Epidermal melanocyte (primary cell): Measurements from ENCODE around the gene AIRE.

Experiments used
- DNase-seq: peaks from one replicate; pipeline ENCODE4 v3.0.0; 2011; ENCODE audit warnings: low spot score; ENCODE audit not compliant: insufficient read length

The AIRE gene

DNA sequence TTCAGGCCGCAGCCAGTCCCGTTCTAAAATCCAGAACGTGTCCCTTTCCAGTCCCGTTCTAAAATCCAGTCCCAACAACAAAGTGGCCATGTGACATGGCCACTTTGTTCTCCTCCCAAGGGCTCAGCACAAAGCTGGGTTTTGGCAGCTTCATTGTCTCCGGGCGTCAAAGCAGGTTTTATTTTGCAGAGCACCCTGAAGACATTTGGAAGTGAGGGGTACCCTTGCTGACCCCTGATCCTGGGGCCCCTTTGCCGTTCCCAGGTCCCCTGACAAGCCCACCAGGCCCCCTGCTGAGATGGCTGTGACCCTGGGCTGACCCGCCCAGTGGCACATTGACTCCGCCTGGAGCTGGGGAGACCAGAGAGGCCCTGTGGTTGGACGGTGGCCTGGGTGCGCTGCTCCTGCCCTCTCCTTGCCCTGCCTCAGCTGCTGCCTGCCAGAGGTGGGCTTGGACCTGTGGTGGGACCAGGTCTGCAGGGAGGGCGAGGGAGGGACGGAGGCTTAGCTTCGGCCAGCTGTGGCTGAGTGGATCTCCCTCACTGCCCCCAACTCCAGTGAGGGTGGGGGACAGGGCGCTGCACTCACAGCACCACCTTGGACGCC lies 18.4 kb downstream of the AIRE start:
- DNase-seq, result no peak

DNA sequence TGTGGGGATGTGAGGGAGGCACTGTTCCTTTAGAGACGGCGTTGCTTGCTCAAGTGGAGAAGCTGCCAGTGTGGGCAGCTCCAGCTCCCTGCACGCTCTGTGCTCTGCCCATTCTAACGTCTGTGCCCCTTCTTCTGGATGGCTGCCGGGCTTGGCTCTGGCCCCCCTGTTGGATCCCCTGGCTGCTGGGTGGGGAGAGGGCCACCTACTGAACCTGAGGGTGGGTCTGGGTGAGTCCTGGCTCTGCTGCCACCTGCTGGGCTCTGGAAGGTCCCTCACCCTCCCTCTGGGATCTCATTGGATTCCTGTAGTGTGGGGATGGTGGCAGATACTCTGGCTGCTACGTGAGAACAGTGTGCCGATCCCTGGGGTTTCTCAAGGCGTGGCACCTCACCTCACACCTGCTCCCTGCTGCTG lies 19.2 kb downstream of the AIRE start:
- peak; percentile 75 for DNase-seq

DNA sequence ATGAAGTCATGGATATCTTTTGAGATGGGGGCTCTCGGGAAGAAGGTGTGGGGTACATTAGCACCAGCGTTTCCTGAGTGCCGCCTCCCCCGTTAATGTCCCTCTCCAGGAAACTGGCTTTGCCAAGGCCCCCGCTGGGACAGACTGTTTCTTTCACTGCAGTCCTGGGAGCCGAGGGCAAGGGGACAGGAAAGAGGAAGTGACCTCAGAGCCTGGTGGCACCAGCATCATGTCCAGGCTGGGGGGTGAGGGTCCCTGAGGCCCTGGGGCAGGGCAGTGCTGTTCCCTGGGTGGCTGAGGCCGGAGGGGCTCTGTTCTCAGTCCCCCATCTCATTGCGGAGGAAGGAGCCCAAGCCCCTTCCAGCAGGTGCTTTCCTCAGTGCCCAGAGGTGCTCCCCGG lies 20.0 kb downstream of the AIRE start:
- DNase-seq, result no peak

DNA sequence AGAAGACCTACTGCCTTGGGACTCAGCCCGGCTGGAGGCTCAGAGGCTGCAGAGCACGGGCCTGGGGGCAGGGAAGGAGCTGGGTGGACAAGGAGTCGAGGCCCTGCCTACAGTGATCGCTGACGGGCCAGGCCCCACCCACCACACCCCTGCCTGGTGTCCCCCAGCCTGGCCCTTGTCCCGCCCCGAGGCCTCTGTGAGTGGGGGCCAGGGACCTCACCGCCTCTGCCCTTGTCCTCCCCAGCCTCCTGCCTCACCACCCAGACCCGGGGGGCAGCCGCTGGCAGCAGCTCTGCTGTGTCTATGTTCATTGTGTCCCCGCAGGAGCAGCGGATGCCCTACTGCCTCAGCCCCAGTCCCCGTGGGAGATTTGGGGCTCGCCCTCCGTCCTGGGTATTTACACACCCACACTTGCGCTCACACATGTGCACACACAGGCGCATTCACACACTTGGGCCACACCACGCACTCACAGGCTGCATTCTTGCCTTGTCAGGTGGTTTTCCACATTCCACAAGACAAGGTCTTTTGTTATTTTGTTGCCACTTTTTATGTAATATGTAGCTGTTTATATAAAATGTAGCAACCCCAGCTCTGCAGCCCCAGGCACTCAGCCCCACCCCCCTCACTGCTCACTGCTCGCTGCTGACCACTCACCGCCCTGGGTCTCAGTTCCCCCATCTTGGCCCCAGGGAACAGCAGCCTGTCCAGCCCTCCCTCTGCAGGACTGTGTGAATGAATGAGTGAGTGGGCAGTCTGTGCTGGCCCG lies 21.4 kb downstream of the AIRE start:
- DNase-seq, result no peak

DNA sequence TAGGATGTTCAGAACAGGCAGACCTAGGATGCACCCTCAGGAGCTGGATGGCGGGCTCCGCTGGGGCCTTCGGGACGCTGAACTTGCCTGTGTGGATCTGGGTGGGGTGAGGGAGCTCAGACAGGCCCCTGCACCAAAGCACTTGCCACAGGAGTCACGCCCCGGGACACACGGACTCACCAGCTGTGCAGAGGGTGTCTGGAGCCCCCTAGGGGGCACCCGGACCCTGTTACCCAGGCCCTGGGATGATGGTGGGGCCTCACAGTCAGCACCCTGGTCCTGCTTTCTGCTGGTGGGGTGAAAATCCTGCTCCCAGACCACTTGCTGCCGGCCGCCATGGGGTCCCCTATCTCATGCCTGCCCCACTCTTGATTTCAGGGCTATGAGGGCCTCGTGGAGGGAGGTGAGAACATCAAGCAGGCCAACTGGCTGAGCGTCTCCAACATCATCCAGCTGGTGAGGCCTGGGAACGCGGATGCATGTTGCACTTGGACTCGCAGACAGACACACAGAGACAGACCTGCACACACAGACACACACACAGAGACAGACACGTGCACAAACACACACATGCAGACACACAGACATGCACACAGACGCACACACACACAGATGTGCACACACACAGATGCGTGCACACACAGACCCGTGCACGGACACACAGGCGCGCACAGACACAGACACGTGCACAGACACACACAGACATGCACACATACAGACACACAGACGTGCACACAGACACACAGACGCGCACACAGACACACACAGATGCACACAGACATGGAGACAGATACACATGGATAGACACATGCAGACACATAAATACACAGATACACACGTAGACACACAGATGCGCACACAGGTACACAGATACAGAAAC lies 25.2 kb downstream of the AIRE start:
- DNase-seq, result no peak

DNA sequence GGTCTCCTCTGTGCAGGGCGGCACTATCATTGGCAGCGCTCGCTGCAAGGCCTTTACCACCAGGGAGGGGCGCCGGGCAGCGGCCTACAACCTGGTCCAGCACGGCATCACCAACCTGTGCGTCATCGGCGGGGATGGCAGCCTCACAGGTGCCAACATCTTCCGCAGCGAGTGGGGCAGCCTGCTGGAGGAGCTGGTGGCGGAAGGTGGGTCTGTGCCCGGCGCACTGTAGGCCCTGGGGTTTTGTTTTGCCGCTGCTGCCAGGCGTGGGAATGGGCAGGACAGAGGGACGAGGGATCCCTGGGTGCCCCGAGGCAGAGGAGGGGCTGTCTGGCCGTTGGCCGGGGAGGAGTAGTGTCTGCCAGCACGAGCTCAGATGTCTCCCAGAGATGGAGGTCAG lies 26.4 kb downstream of the AIRE start:
- no peak for DNase-seq

DNA sequence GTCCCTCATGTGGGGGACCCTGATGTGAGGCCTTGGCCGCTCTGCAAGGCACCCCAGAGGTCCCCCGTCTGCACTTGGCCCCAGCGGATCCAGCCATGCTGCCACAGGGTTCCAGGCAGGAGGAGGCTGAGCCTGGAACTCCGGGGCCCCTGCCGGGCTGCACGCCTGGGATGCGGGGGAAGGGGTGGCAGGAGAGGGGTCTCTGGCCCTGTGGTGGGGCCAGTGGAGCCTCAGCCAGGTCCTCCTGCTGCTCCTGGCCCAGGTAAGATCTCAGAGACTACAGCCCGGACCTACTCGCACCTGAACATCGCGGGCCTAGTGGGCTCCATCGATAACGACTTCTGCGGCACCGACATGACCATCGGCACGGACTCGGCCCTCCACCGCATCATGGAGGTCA lies 27.0 kb downstream of the AIRE start:
- DNase-seq, result no peak

DNA sequence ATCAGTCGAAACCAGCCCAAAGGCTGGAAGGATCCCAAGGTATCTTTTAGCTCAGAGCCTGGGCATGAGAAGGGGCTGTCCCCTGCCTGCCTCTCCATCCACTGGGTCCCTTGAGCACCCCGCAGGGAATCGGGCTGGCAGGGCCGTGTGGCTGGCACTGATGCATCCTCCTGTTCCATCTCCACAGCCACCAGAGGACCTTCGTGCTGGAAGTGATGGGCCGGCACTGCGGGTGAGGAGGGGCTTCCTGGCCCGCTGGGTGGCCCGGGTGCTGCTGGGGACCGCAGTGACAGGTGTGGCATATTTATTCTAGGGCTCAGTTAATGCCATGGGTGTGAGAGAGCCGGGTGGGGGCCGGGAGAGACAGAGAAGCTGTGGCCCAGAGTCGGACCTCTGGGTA lies 27.8 kb downstream of the AIRE start:
- DNase-seq, result no peak

DNA sequence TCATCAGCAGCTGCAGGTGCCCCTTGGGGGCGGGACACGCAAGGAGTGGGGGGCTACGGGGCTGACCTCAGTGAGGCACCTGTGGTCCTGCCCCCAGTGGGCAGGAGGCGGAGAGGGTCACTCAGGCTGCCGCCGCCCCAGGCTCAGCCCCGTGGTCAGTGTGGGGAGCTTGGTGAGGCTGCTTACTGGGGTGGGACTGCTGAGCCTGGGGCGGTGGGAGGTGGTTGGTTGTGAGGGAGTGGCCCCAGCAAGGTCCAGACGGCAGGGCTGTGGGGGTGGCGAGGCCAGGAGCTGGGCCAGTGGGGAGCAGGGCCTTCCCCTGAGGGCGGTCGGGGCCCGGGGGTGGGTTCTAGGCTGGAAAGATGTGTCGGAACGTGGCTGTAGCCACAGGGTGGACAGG lies 28.5 kb downstream of the AIRE start:
- DNase-seq, result no peak

DNA sequence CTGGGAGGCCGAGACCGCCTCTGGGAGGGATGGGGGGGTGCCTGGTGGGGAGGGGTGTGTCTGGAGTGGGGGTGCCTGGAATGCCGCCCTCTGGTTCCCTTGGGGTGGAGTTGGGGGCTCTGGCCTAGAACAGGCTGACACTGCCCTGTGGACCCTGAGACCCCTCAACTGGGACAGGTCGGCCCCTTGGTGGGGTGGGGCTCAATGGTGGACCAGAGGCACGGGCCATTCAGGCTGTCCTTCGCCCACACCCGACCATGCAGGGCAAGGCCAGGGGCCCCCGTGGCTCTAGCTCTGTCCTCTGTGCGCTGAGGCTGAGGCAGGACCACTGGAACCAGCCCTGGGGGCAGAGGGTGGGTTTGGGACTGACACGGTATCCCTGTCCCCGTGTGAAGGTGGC lies 28.9 kb downstream of the AIRE start:
- DNase-seq, result no peak

DNA sequence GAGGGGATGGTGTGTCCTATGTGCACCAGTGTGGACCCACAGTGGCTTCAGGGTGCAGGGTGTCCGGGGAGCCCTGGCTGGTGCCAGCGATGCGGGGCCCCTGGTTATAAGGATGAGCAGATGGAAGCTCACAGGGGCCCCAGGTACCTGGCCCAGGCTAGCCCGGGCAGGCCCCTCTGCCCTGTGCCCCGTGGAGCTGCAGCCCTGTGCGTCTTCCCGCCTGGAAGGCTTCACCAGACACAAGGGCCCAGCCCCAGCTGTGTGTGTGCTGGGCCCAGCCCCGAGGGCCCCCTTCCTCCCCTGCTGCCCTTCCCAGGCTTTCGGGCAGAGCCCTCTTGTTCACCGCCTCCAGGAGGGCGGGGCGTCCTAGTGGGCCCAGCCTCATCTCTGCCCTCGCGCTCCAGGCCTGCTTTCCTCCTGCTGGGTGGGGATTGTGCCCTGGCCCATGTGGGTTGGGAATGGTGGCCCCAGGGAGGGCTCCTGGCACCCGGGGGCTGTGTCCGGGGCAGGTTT lies 30.1 kb downstream of the AIRE start:
- DNase-seq, result no peak

DNA sequence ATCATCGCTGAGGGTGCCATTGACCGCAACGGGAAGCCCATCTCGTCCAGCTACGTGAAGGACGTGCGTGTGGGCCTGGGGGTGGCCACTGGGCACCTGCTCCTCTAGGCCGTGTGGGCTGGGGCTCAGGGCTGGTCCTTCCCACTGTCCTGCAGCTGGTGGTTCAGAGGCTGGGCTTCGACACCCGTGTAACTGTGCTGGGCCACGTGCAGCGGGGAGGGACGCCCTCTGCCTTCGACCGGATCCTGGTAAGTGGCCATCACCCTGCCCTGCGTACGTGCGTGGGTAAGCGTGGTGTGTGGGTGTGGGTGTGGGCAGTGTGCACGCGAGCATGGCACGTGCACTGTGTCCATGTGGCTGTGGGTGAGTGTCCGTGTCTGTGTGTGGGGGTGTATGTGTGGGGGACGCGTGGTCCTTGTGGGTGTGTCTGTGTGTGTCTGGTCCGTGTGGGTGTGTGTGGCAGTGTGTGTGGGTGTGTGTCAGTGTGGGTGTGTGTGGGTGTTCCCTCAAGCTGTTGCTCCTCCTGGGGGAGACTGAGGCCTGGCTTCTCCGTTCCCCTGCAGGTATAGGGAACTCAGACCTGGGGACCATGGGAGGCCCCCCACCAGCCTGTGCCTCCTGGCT lies 30.7 kb downstream of the AIRE start:
- no peak for DNase-seq

DNA sequence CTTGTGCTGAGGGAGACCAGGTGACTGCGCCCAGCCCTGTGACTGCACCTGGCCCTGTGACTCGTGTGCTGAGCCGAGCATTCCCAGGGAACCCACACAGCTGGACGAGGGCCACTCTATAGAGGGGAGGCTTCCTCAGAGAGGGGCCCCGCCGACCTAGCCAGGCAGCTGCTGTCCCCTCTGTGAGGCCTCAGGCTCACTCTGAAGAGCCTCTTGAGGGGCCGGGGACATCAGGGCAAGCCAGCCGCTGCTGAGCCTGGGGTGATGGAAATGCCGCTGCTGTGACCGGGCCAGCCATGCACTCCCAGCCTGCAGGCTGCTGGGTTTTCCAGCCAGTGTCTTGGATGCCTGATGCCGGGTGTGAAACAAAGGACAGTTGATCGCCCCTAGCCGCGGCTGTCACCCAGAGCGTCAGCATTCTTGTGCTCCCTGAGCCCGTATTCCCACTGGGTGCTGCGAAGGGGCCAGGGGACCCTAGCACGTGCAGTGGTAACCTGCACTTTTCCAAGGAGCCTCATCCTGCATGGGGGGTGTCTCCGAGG lies 31.6 kb downstream of the AIRE start:
- DNase-seq, result no peak

DNA sequence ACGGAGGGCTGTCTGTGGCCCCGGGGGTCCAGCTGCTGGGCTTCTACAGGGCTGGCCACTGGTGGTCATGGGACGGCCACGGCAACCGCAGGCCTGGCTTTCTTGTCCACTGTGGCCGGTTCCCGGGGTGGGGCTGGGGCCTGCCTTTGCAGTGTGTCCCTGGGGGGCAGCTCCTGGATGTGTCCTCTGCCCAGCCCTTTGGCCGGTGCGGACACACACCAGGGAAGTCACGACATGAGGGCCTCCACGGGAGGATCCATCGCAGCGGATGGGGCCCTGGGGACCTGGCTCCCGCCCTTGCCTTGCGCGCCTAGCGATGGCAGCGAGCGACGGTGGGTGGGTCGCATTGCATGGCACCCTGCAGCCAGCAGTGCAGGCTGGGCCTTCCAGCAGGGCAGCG lies 32.2 kb downstream of the AIRE start:
- DNase-seq, result no peak

DNA sequence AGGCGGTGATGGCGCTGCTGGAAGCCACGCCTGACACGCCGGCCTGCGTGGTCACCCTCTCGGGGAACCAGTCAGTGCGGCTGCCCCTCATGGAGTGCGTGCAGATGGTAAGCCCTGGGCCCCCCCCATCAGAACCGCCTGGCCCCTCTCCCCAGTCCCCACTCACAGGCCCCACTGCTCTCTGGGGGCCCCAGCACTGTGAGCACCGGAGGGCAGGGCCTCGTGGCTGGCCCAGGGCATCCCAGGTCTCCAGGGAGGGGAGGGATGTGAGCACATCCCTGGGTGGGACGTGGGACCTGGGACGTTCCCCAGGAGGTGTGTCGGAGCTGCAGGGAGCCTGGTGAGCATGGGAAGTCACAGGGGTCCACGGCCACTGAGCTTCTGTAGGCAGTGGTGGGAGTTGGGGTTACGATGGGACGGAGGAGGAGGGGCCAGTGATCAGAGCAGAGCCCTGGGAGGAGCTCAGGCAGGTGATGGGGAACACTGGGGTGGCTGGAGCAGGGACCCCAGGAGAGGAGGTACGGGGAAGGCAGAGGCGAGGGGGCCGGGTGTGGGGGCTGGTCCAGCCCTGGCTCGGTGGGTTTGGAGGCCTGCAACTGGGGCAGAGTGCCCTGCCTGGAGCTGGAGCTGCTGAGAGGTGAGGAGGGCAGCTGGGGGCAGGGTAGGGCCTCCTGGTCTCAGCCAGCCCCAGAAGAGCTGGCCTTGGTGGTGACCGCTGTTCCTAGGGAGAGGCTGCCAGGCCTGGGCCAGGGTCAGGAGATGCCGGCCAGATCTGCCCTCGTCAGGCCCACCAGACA lies 33.0 kb downstream of the AIRE start:
- no peak for DNase-seq

DNA sequence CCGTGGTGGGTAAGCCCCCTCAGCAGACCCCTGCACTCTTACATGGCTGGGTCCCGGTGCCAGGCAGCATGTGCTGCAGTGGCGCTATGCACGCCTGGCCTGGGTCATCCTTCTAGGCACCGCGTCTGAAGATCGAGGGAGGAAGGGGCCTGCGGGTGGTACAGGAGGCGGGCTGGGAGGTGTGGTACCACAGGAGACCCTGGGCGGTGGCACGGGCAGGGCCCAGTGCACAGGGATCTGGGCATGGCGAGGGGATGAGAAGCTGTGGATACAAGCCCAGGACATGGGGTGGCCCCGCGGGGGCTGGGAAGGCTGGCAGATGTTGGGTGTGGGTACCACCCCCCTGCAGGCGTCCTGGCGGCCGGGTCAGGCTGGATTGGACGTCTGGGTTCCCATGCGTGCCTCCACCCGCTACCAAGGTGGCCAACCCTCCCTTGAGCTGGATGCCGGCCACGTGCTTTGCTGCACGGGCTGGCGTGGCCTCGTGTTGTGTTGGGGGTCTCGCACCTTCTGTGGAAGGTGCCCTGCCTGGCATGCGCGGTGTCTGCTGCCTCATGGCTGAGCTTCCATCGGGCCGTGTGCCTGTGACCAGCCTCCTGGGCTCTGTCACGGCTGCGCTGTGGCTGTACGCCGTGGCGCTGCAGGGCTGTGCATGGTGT lies 33.9 kb downstream of the AIRE start:
- DNase-seq, result no peak

DNA sequence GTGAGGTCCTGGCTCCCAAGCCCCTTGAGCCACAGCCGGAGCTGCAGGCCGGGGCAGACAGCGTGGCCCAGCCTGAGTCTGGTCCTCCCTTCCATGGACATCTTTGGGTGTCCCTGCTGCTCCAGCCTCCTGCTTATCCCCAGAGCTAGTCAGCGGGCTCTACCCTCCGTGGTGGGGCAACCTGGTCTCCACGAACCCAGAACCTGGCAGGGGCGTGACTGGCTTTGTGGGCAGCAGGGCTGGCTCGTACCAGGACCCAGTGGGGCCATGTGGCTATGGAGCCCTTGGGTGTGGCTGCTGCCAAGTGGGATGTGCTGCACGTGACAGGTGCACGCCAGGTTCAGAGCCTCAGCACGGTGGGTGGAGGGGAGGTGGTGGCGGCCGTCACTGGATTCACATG lies 35.2 kb downstream of the AIRE start:
- DNase-seq, result no peak

DNA sequence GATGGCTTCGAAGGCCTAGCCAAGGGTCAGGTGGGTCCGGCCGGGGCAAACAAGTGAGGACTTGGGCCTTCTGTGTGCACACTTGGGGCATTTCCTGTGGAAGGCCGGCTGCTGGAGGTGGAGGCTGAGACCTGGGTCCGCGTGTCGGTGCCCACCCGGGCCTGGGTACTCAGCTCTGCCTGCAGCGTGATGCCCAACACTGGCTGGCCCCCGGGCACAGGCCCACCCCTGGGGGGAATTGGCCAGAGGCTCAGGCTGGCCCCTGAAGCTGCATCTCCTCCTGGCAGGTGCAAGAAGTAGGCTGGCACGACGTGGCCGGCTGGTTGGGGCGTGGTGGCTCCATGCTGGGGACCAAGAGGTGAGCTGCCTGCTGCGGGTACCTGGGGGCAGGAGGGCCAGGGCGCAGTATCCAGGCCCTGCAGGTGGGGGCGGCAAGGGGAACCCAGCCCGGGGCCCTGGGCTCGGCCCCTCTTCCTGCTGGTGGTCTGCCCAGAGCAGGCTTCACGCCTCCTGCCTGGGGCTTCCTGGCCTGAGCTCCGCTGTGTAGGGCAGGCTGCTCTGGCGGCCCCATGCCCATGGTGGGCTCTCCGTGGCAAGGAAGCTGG lies 36.3 kb downstream of the AIRE start:
- DNase-seq, result no peak

DNA sequence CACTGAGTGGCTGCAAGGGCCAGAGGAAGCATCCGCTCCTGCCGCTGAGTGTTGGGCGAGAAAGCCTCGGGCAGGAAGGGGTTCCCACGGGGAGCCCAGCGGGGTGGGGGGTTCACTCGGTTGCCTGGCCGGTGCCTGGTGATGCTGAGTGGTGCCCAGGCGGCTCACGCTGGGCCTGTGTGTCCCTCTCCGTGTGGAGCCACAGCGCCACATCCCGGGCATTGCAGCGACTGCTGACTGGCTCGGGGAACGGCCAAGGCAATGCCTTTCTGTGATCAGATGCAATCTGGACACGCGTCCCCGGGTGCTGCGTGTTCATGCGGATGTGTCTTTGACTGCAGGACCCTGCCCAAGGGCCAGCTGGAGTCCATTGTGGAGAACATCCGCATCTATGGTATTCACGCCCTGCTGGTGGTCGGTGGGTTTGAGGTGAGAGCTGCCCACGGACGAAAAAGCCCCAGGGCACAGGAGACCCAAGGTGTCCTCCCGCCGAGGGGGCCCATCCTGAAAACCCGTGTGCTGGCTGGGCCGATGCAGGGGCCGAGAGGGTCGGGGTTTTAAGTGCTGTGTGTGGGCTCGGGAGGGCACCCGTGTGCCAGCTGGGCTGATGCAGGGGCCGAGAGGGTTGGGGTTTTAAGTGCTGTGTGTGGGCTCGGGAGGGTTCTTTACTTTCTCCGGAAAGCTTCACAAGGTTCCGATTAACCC lies 37.1 kb downstream of the AIRE start:
- no peak for DNase-seq
